HCT116 (cell line): Measurements from ENCODE around the gene PTPRJ. TPM values are rescaled to one million over a fixed set of nuclear protein-coding genes. Genes with fewer than 3 reads are reported as not detected.

Source experiments
- ATAC-seq: fragments of 200-7000 bp; cut with Tn5 transposase; 2 replicates; pipeline ENCODE4 v1.9.1; 2020; ENCODE audit warnings: mild to moderate bottlenecking, moderate library complexity
- BruUV-seq: library from RNA; stranded (reverse); fragments of 400-500 nt; replicated peaks from 2 replicates; lab custom pipeline; 2021; lab: Mats Ljungman, UMichigan
- CTCF ChIA-PET: fragments of 300-600 bp; sonication (Branson Sonifier 250); formaldehyde crosslinking; loops from one replicate; lab custom pipeline; 2021; ENCODE audit warnings: antibody characterized with exemption; lab: Charles Lee
- POLR2A ChIA-PET: fragments of 300-600, 350-600 bp; sonication (Branson Sonifier 250); formaldehyde crosslinking; loops from one replicate; lab custom pipeline; 2021; ENCODE audit warnings: antibody characterized with exemption; lab: Charles Lee
- RAD21 ChIA-PET, 2 experiments: fragments of 300-600 bp; sonication (Branson Sonifier 250); formaldehyde crosslinking; loops; one replicate each; lab custom pipeline; 2023; ENCODE audit warnings: low total read pairs in 2 of 2; ENCODE audit not compliant: uncharacterized antibody in 2 of 2, unreplicated experiment in 2 of 2, low non-redundant PET in 1 of 2; lab: Charles Lee
- DNase-seq: peaks from one replicate; pipeline ENCODE4 v3.0.0-alpha.2; 2010; ENCODE audit warnings: low read depth, low spot score
- H2AFZ ChIP-seq: fragments of 200-600 bp; shearing (Covaris generic), sonication (generic); 2 replicates; pipeline ENCODE4 v1.6.1; 2017; ENCODE audit warnings: low read depth, mixed run types, mixed read lengths, antibody characterized with exemption, low read length; ENCODE audit not compliant: poor library complexity, severe bottlenecking
- H3K27ac ChIP-seq: 2 replicates; pipeline ENCODE4 v1.5.1; 2012; ENCODE audit warnings: low read depth, low read length
- H3K27me3 ChIP-seq: fragments of 200-600 bp; sonication (generic); 2 replicates; pipeline ENCODE4 v1.6.1; 2016; ENCODE audit warnings: mixed run types, low read length, mixed read lengths; ENCODE audit not compliant: insufficient read depth
- H3K36me3 ChIP-seq, 2 experiments: fragments of 200-500 bp in 1 of 2; fragments of 200-600 bp in 1 of 2; sonication (Bioruptor generic) in 1 of 2; sonication (generic) in 1 of 2; 2 replicates each; pipeline versions ENCODE4 v1.5.1 to v1.6.1; 2014 to 2016; ENCODE audit warnings: low read length in 2 of 2, inconsistent platforms in 1 of 2, mixed read lengths in 1 of 2, mixed run types in 1 of 2; ENCODE audit not compliant: insufficient read depth in 2 of 2, control insufficient read depth in 1 of 2
- H3K4me1 ChIP-seq, 2 experiments: fragments of 200-600 bp in 1 of 2; sonication (generic) in 1 of 2; 2 replicates each; pipeline versions ENCODE4 v1.5.1 to v1.6.1; 2012 to 2017; ENCODE audit warnings: low read length in 2 of 2, inconsistent platforms in 1 of 2, mild to moderate bottlenecking in 1 of 2, mixed read lengths in 1 of 2, mixed run types in 1 of 2, moderate library complexity in 1 of 2; ENCODE audit not compliant: insufficient read depth in 2 of 2, control insufficient read depth in 1 of 2
- H3K4me2 ChIP-seq: fragments of 200-600 bp; sonication (generic); 2 replicates; pipeline ENCODE4 v1.6.1; 2017; ENCODE audit warnings: mixed run types, low read length, mixed read lengths
- H3K4me3 ChIP-seq, 2 experiments: fragments of 200-600 bp in 1 of 2; sonication (generic) in 1 of 2; replicated peaks in 1 of 2; 2 replicates each; pipeline ENCODE4 v1.5.1; 2011 to 2016; ENCODE audit warnings: low read length in 2 of 2, control low read depth in 1 of 2, low read depth in 1 of 2, mild to moderate bottlenecking in 1 of 2, mixed read lengths in 1 of 2, mixed run types in 1 of 2
- H3K79me2 ChIP-seq: fragments of 200-600 bp; sonication (generic); 2 replicates; pipeline ENCODE4 v1.6.1; 2017; ENCODE audit warnings: mild to moderate bottlenecking, mixed run types, low read length, moderate library complexity, mixed read lengths; ENCODE audit not compliant: insufficient read depth
- H3K9ac ChIP-seq: fragments of 200-600 bp; sonication (generic); 2 replicates; pipeline ENCODE4 v1.6.1; 2016; ENCODE audit warnings: low read length, mixed read lengths
- H3K9me2 ChIP-seq: fragments of 200-600 bp; sonication (generic), shearing (Covaris generic); 2 replicates; pipeline ENCODE4 v1.6.1; 2017; ENCODE audit warnings: mixed run types, mild to moderate bottlenecking, moderate library complexity; ENCODE audit not compliant: insufficient read depth
- H3K9me3 ChIP-seq, 2 experiments: fragments of 200-500 bp in 1 of 2; fragments of 200-600 bp in 1 of 2; sonication (Bioruptor generic) in 1 of 2; sonication (generic) in 1 of 2; 2 replicates each; pipeline ENCODE4 v1.6.1; 2014 to 2017; ENCODE audit warnings: low read length in 2 of 2, mixed read lengths in 2 of 2, inconsistent platforms in 1 of 2, low read depth in 1 of 2, mild to moderate bottlenecking in 1 of 2, mixed run types in 1 of 2, moderate library complexity in 1 of 2; ENCODE audit not compliant: control insufficient read depth in 1 of 2, insufficient read depth in 1 of 2
- H4K20me1 ChIP-seq: fragments of 200-600 bp; sonication (generic), shearing (Covaris generic); 2 replicates; pipeline ENCODE4 v1.6.1; 2017; ENCODE audit warnings: mixed run types, mild to moderate bottlenecking, moderate library complexity; ENCODE audit not compliant: insufficient read depth
- CEBPB ChIP-seq: IDR thresholded peaks from 2 replicates; pipeline ENCODE4 v1.6.1; 2012; ENCODE audit warnings: low read depth
- EGR1 ChIP-seq: IDR thresholded peaks from 2 replicates; pipeline ENCODE4 v1.6.1; 2012; ENCODE audit warnings: low read depth
- ELF1 ChIP-seq: IDR thresholded peaks from 2 replicates; pipeline ENCODE4 v1.6.1; 2012; ENCODE audit warnings: low read depth, borderline replicate concordance
- EZH2 ChIP-seq: fragments of 200-600 bp; sonication (generic); IDR thresholded peaks from 2 replicates; pipeline ENCODE4 v1.6.1; 2017; ENCODE audit warnings: antibody characterized with exemption, mixed run types
- FOSL1 ChIP-seq: IDR thresholded peaks from 2 replicates; pipeline ENCODE4 v1.6.1; 2012; ENCODE audit warnings: low read depth
- JUND ChIP-seq: IDR thresholded peaks from 2 replicates; pipeline ENCODE4 v1.6.1; 2012
- POLR2AphosphoS5 ChIP-seq: IDR thresholded peaks from 2 replicates; pipeline ENCODE4 v1.6.1; 2011; ENCODE audit warnings: mild to moderate bottlenecking, low read depth, low read length, moderate library complexity
- RAD21 ChIP-seq: IDR thresholded peaks from 2 replicates; pipeline ENCODE4 v1.6.1; 2012; ENCODE audit warnings: low read depth, mild to moderate bottlenecking
- SP1 ChIP-seq: IDR thresholded peaks from 2 replicates; pipeline ENCODE4 v1.6.1; 2012; ENCODE audit warnings: low read depth
- SRF ChIP-seq: IDR thresholded peaks from 2 replicates; pipeline ENCODE4 v1.6.1; 2012; ENCODE audit warnings: low read depth
- YY1 ChIP-seq: IDR thresholded peaks from 2 replicates; pipeline ENCODE4 v1.6.1; 2011; ENCODE audit warnings: low read length, low read depth, moderate library complexity, mild to moderate bottlenecking; ENCODE audit not compliant: insufficient replicate concordance; ENCODE audit errors: extremely low read depth
- ZFX ChIP-seq: fragments of 450-650 bp; IDR thresholded peaks from 2 replicates; pipeline ENCODE4 v1.6.1; 2017
- ZNF274 ChIP-seq: fragments of 200-500 bp; sonication (Bioruptor generic); IDR thresholded peaks from 2 replicates; pipeline ENCODE4 v1.6.1; 2014; ENCODE audit warnings: mild to moderate bottlenecking, low read depth, low read length, inconsistent platforms
- intact Hi-C: fragments of 100-400 bp; cut with micrococcal nuclease; formaldehyde crosslinking; loops from 2 replicates; pipeline ENCODE4 v1.10.0; 2022
- total RNA-seq: library from RNA; stranded (reverse); gene quantifications from one replicate; pipeline ENCODE4 v1.2.1, GENCODE V29; 2021; ENCODE audit not compliant: unreplicated experiment
- TF ChIP-seq, protein P1 (sequence below): IDR thresholded peaks from 2 replicates; pipeline ENCODE4 v1.6.1; 2012; ENCODE audit warnings: low read depth
- TF ChIP-seq, protein P2 (sequence below): IDR thresholded peaks from 2 replicates; pipeline ENCODE4 v1.6.1; 2012
- TF ChIP-seq, protein P3 (sequence below): IDR thresholded peaks from 2 replicates; pipeline ENCODE4 v1.6.1; 2012

Gene PTPRJ
- total RNA-seq, 1 experiment from 2014 or later, result 19.1 TPM

DNA sequence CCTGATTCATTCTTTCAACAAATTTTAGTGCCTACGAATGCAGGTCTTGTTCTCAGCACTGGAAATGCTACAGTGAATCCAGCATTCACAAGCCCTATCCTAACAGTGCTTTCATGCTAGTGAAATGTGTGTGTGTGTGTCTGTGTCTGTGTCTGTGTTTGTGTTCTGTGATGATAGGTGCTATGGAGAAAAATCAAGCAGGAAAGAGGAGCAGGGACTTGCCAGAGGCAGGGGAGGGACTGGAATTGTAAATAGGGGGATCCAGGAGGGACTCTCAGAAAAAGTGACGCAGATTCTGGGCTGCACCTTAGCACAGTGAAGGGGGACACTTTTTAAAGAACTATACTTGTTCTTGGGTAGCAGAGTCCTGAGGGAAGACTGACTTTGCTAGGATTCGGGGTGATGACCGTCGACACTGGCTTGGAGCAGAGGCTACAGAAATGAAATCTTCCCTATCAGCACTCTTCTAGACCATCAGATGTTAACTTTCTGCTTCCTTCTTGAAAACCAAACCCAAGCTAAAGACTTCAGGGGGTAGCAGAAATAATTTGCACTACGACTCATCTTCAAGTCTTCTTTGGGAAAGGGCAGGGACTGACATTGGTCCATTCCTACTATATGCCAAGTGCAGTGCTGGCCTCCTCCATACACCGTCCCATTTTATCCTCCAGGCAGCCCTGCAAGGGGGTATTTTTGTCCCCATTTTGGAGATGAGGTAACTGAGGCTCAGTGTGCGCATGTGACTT, 39.3 kb upstream of the PTPRJ start:
- Histone ChIP-seq H3K27me3 (no peaks in the 10 kb centered on the region), H4K20me1 (no peaks in the 10 kb centered on the region), H3K36me3 (no peaks in the 10 kb centered on the region), H2AFZ (no peak overlapping the region), H3K4me2 (no peak overlapping the region), H3K27ac (no peak overlapping the region), H3K79me2 (no peaks in the 10 kb centered on the region), H3K9me2 (no peaks in the 10 kb centered on the region), H3K4me1 (peaks cover 28 to 54% of the 10 kb centered on the region in 2 experiments), H3K9ac (no peak overlapping the region), H3K4me3 (no peak overlapping the region), H3K9me3 (no peaks in the 10 kb centered on the region)
- ChIA-PET RAD21 (no interaction called here), POLR2A (no interaction called here), CTCF (interaction anchor here (1.3 kb wide), 1 partner anchor 168 kb away, joined by 4 read pairs; no protein-coding TSS in a partner anchor)
- ATAC-seq (no peak), DNase-seq (no peak)
- intact Hi-C loops, result no loop called here
- BruUV-seq, result no TSS peak
- TF ChIP-seq POLR2AphosphoS5, result no peak
- TF ChIP-seq FOSL1, result no peak
- TF ChIP-seq, protein P1, sequence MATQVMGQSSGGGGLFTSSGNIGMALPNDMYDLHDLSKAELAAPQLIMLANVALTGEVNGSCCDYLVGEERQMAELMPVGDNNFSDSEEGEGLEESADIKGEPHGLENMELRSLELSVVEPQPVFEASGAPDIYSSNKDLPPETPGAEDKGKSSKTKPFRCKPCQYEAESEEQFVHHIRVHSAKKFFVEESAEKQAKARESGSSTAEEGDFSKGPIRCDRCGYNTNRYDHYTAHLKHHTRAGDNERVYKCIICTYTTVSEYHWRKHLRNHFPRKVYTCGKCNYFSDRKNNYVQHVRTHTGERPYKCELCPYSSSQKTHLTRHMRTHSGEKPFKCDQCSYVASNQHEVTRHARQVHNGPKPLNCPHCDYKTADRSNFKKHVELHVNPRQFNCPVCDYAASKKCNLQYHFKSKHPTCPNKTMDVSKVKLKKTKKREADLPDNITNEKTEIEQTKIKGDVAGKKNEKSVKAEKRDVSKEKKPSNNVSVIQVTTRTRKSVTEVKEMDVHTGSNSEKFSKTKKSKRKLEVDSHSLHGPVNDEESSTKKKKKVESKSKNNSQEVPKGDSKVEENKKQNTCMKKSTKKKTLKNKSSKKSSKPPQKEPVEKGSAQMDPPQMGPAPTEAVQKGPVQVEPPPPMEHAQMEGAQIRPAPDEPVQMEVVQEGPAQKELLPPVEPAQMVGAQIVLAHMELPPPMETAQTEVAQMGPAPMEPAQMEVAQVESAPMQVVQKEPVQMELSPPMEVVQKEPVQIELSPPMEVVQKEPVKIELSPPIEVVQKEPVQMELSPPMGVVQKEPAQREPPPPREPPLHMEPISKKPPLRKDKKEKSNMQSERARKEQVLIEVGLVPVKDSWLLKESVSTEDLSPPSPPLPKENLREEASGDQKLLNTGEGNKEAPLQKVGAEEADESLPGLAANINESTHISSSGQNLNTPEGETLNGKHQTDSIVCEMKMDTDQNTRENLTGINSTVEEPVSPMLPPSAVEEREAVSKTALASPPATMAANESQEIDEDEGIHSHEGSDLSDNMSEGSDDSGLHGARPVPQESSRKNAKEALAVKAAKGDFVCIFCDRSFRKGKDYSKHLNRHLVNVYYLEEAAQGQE, result no peak
- TF ChIP-seq RAD21, result no peak
- no peak for TF ChIP-seq ZNF274
- TF ChIP-seq JUND, result no peak
- no peak for TF ChIP-seq CEBPB
- TF ChIP-seq ELF1, result no peak
- no peak for TF ChIP-seq SRF
- no peak for TF ChIP-seq EGR1
- no peak for TF ChIP-seq SP1
- TF ChIP-seq, protein P2, sequence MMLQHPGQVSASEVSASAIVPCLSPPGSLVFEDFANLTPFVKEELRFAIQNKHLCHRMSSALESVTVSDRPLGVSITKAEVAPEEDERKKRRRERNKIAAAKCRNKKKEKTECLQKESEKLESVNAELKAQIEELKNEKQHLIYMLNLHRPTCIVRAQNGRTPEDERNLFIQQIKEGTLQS, result no peak
- no peak for TF ChIP-seq YY1
- no peak for TF ChIP-seq EZH2
- no peak for TF ChIP-seq ZFX
- TF ChIP-seq, protein P3, sequence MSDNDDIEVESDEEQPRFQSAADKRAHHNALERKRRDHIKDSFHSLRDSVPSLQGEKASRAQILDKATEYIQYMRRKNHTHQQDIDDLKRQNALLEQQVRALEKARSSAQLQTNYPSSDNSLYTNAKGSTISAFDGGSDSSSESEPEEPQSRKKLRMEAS, result no peak
